Mucosa of stomach (tissue), 1 donor: ENCODE measurements around the gene USP7.

Experiments used
- H3K27me3 ChIP-seq: one replicate; pipeline ENCODE4 v1.7.0; 2013; ENCODE audit warnings: mild to moderate bottlenecking, low read length; ENCODE audit not compliant: control insufficient read depth, insufficient read depth
- H3K36me3 ChIP-seq: one replicate; pipeline ENCODE4 v1.7.0; 2013; ENCODE audit warnings: low read length; ENCODE audit not compliant: control insufficient read depth, insufficient read depth
- H3K4me1 ChIP-seq: one replicate; pipeline ENCODE4 v1.7.0; 2013; ENCODE audit warnings: mild to moderate bottlenecking, low read length; ENCODE audit not compliant: control insufficient read depth, insufficient read depth
- H3K4me3 ChIP-seq: one replicate; pipeline ENCODE4 v1.7.0; 2013; ENCODE audit warnings: low read length
- H3K9ac ChIP-seq: one replicate; pipeline ENCODE4 v1.7.0; 2013; ENCODE audit warnings: mild to moderate bottlenecking, low read length, moderate library complexity
- H3K9me3 ChIP-seq: one replicate; pipeline ENCODE4 v1.7.0; 2013; ENCODE audit warnings: mild to moderate bottlenecking, low read length, moderate library complexity; ENCODE audit not compliant: control insufficient read depth
- donor health status: Pancreatic carcinoma.

USP7 gene

GRCh38 chr16:8901320-8901861 lies 62.3 kb downstream of the USP7 start:
- peaks cover 31% of the 10 kb centered on the region for H3K36me3 ChIP-seq
- no peaks in the 10 kb centered on the region for H3K4me1 ChIP-seq
- no peak overlapping the region for H3K9ac ChIP-seq
- no peaks in the 10 kb centered on the region for H3K27me3 ChIP-seq
- H3K4me3 ChIP-seq = no peak overlapping the region
- H3K9me3 ChIP-seq = no peaks in the 10 kb centered on the region

- H3K36me3 ChIP-seq = peaks cover 22% of the 10 kb centered on the region
- no peaks in the 10 kb centered on the region for H3K4me1 ChIP-seq
- no peaks in the 10 kb centered on the region for H3K9me3 ChIP-seq
- no peaks in the 10 kb centered on the region for H3K27me3 ChIP-seq
- H3K4me3 ChIP-seq = no peak overlapping the region
- H3K9ac ChIP-seq = no peak overlapping the region
Observed at GRCh38 chr16:8900343-8900742, 63.4 kb downstream of the USP7 start.

- Histone ChIP-seq H3K9ac (no peak overlapping the region), H3K4me1 (no peaks in the 10 kb centered on the region), H3K36me3 (peaks cover 24% of the 10 kb centered on the region), H3K9me3 (no peaks in the 10 kb centered on the region), H3K4me3 (no peak overlapping the region), H3K27me3 (no peaks in the 10 kb centered on the region)
Observed at GRCh38 chr16:8899709-8900317, 63.9 kb downstream of the USP7 start.

- H3K36me3 ChIP-seq = peaks cover 32% of the 10 kb centered on the region
- H3K27me3 ChIP-seq = no peaks in the 10 kb centered on the region
- H3K4me1 ChIP-seq = no peaks in the 10 kb centered on the region
- no peaks in the 10 kb centered on the region for H3K9me3 ChIP-seq
- no peak overlapping the region for H3K9ac ChIP-seq
- no peak overlapping the region for H3K4me3 ChIP-seq
Observed at GRCh38 chr16:8898660-8899318, 64.9 kb downstream of the USP7 start.

- no peaks in the 10 kb centered on the region for H3K4me1 ChIP-seq
- H3K36me3 ChIP-seq = peaks cover 26% of the 10 kb centered on the region
- no peaks in the 10 kb centered on the region for H3K27me3 ChIP-seq
- H3K9me3 ChIP-seq = no peaks in the 10 kb centered on the region
- H3K9ac ChIP-seq = no peak overlapping the region
- no peak overlapping the region for H3K4me3 ChIP-seq
Observed at GRCh38 chr16:8894736-8895334, 68.9 kb downstream of the USP7 start.

GRCh38 chr16:8893976-8894690 lies 69.6 kb downstream of the USP7 start:
- no peaks in the 10 kb centered on the region for H3K27me3 ChIP-seq
- H3K4me1 ChIP-seq = no peaks in the 10 kb centered on the region
- H3K4me3 ChIP-seq = no peak overlapping the region
- no peak overlapping the region for H3K9ac ChIP-seq
- H3K36me3 ChIP-seq = peaks cover 26% of the 10 kb centered on the region
- no peaks in the 10 kb centered on the region for H3K9me3 ChIP-seq

GRCh38 chr16:8893426-8893825 lies 70.3 kb downstream of the USP7 start:
- H3K4me1 ChIP-seq = no peaks in the 10 kb centered on the region
- no peaks in the 10 kb centered on the region for H3K27me3 ChIP-seq
- no peaks in the 10 kb centered on the region for H3K9me3 ChIP-seq
- H3K4me3 ChIP-seq = no peak overlapping the region
- peaks cover 21% of the 10 kb centered on the region for H3K36me3 ChIP-seq
- no peak overlapping the region for H3K9ac ChIP-seq

GRCh38 chr16:8892101-8892575 lies 71.6 kb downstream of the USP7 start:
- H3K4me1 ChIP-seq = no peaks in the 10 kb centered on the region
- H3K9ac ChIP-seq = no peak overlapping the region
- no peaks in the 10 kb centered on the region for H3K9me3 ChIP-seq
- H3K36me3 ChIP-seq = peaks cover 29% of the 10 kb centered on the region
- no peaks in the 10 kb centered on the region for H3K27me3 ChIP-seq
- no peak overlapping the region for H3K4me3 ChIP-seq

GRCh38 chr16:8890549-8890921 lies 73.2 kb downstream of the USP7 start:
- H3K27me3 ChIP-seq = peaks cover 7% of the 10 kb centered on the region
- peaks cover 29% of the 10 kb centered on the region for H3K36me3 ChIP-seq
- no peak overlapping the region for H3K4me3 ChIP-seq
- H3K9ac ChIP-seq = no peak overlapping the region
- peaks cover 9% of the 10 kb centered on the region for H3K4me1 ChIP-seq
- no peaks in the 10 kb centered on the region for H3K9me3 ChIP-seq

GRCh38 chr16:8889893-8890548 lies 73.7 kb downstream of the USP7 start:
- Histone ChIP-seq H3K4me1 (peaks cover 14% of the 10 kb centered on the region), H3K27me3 (peaks cover 9% of the 10 kb centered on the region), H3K4me3 (no peak overlapping the region), H3K36me3 (peaks cover 25% of the 10 kb centered on the region), H3K9me3 (no peaks in the 10 kb centered on the region), H3K9ac (no peak overlapping the region)

GRCh38 chr16:8888951-8889892 lies 74.5 kb downstream of the USP7 start:
- Histone ChIP-seq H3K27me3 (peaks cover 10% of the 10 kb centered on the region), H3K9ac (no peak overlapping the region), H3K4me1 (peaks cover 22% of the 10 kb centered on the region), H3K9me3 (no peaks in the 10 kb centered on the region), H3K4me3 (no peak overlapping the region), H3K36me3 (peaks cover 19% of the 10 kb centered on the region)
